GM18502 (cell line): Measurements from ENCODE around the gene CRISP2.
"Not testable (repeated sequence)": the region's sequence is repeated elsewhere in the genome, so short reads cannot be mapped to it uniquely, and the experiment has no call there.

Experiments
- ATAC-seq: cut with Tn5 transposase; IDR thresholded peaks from one replicate; pipeline ENCODE4 v1.9.1; 2021; ENCODE audit warnings: mild to moderate bottlenecking; ENCODE audit not compliant: unreplicated experiment, poor library complexity

CRISP2 gene, protein sequence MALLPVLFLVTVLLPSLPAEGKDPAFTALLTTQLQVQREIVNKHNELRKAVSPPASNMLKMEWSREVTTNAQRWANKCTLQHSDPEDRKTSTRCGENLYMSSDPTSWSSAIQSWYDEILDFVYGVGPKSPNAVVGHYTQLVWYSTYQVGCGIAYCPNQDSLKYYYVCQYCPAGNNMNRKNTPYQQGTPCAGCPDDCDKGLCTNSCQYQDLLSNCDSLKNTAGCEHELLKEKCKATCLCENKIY

DNA sequence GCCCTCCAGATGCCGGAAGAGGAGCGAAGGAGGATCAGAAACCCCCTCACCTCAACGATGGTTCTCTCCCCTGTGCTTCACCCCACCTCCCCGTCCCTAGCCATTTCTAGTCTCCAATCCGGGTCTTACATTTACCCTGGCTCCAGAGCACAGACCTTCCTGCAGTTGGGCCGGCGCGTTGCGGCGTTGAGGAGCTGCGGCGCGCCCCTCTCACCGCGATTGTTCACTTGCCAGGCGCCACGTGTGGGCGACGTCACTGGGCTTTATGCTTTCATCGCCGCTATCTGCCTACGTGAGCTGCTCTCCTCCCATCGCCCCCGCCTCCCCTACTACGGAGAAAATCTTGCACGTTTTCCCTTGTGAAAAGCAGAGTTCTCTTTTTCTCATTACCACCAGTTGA is at the start of gene CRISP2:
Gene CRISP2, minus strand, starts transcription at position 198 of the 400 bp plus-strand sequence. CDS start 4,347 bp downstream, outside the sequence.
- ATAC-seq = no peak

DNA sequence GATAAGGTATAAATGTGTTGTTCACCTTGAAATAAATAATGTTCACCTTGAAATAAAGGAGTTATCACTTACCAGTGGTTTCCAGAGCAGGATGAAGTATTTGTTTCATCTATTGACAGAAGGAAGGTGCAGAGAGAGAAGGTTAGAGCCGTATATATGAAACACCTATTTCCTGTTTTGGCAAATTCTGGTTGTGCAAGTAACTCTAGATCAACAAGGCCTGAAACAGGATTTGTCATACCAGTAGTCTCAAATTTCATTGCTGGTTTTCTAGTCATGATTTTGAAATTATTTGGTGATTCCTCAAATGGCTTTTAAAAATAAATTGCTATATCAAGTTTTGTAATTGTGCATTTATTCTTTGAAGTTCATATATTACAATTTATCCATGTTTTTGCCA is 30.9 kb upstream of the CRISP2 start, which contains the start of gene CRISP3:
Gene CRISP3, minus strand, starts transcription at position 130 of the 400 bp plus-strand sequence. Its CDS starts 21 bp downstream, at position 109.
- ATAC-seq = no peak

DNA sequence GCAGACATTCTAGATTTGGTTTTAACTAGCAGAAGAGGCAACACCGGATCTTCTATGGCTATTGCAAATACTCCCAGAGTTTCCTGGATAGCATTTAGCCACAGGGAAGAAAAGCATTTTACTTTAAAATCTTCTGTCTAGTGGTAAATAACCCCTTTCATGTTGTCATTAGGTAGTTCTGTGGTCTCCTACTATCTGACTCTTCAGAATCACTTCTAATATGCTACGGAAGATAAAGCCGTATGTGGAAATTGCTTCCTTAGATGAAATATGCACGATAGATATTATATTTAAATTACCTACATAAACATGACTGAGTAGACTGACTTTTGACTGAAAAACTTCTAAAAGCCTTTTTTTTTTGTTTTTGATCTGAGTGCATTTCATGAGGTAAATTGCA is 30.1 kb upstream of the CRISP2 start:
- ATAC-seq = no peak

DNA sequence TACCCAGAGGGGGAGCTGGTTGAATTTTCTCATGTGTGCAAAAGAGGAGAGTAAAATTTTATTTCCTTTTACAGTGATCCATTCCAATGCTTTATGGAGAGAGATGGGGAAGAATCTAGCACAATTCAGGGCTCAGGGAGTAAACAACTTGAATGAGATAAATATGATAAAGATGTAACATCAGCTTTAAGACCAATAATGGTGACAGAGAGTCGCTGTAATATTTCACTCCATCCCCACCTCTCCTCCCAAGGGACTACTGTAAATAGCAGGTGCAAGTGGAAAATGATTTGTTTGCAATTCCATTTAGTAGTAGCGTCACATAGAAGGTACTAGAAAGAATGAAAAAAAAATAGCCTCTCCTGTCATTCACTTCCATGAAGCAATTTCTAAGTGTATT is 26.1 kb upstream of the CRISP2 start:
- no peak for ATAC-seq

DNA sequence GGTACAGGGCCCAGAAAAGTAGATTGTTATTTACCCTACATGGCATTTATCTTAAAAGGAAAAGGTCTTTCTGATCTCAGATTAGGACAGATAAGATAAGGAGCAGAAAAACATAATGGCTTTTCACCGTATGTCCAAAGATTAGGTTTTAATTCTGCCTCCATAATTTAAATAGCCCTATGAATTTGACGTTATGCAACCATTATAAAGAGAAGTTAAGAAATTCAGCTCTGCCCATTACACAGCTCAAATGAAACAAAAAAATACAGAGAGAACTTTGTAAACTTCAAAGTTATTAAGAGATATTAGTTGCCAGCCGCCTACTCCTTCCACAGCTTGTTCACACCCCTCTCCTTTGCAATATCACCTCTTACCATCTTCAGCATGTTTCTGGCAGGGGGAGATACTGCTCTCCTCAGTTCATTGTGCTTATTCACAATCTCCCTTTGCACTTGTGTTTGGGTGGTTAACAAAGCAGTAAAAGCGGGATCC is 22.7 kb upstream of the CRISP2 start:
- no peak for ATAC-seq

DNA sequence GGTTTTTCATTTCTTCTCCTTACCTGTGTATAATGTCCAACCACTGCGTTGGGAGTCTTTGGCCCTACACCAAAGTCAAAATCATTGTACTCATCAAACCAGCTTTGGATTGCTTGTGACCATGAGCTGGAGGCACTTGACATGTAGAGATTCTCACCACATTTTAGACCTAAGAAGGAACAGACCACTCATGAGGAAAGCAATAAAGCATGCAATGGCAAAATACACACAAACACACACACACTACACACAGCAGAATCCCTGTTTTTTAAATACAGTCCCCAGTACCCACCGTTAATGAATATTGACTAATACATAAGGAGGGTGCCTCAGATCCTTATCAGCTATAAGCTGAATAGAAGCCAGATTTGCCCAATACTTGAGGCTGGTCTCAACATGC is 20.3 kb upstream of the CRISP2 start:
- no peak for ATAC-seq

DNA sequence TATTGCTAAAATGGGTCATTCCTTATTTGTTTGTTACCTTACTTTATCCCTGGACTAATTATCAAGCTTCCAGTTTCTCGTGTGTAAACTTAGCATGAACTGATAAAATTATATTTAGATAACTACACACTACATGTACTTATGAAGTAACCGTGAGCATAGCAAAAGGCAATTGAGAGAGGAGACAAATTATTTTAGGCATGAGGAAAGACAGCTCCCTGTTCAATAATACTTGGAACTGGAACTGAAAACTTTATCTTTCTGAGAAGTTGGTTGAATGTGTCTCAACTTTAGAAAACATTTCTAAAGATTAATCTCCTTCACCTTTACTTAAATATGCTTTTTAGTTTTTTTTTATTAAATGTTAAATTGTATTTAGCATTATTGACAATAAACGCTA is 19.4 kb upstream of the CRISP2 start:
- ATAC-seq = no peak

DNA sequence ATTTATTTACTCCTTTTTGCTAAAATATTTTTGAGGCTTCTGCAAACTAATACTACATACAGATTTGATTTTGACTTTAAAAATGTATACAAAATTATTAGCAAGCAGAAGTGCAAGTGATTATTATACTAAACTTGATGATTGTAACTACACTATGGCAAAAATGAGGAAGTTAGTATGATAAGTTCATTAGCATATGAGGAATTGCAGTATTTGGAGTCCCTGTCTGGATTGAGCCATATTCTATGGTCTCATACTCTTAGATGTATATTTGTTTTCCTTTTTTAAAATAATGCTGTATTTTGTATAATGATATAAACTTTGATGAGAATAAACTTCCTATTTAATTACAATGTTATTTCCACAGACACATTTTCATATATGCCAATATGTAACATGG is 16.9 kb upstream of the CRISP2 start:
- no peak for ATAC-seq

DNA sequence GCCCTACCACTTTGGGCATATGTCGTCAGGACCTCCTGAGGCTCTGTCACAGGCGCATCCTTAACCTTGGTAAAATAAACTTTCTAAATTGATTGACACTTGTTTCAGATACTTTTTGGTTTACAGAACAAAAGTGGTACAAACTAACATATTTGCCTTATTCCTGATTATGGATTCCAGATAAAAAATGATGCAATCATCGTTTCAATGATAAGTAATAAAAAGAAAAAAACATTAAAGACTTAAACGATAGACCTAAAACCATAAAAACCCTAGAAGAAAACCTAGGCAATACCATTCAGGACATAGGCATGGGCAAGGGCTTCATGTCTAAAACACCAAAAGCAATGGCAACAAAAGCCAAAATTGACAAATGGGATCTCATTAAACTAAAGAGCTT is 10.6 kb upstream of the CRISP2 start:
- ATAC-seq = not testable (repeated sequence)

DNA sequence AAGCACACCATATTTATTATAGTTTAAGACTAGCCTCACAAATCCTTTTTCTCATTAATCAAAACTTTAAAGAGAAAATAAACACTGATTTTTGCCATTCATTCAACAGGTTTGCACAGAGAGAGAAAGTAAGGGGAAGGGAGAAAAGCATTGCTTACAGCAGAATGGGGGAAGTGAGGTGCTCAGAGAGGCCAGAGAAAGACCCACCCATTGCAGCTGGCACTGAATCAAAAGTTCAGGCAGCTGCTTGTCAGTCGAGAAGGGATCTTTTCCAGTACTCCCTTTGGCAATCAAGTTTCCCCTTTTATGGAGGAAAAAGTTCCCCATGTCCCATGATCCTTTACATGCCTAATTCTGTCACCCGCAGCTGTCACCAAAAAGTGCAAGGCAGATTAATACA is 8.0 kb upstream of the CRISP2 start:
- no peak for ATAC-seq

DNA sequence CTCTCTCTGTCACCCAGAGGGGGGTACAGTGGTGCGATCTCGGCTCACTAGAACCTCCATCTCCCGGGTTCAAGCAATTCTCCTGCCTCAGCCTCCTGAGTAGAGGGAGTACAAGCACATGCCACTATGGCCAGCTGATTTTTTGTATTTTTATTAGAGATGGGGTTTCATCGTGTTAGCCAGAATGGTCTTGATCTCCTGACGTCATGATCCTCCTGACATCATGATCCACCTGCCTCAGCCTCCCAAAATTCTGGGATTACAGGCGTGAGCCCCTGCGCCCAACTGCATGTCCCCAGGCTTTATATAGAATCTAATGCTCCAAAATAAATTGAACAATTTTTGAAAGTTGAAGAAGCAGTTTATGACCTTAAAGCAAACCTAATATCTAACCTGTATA is 7.0 kb upstream of the CRISP2 start:
- no peak for ATAC-seq

DNA sequence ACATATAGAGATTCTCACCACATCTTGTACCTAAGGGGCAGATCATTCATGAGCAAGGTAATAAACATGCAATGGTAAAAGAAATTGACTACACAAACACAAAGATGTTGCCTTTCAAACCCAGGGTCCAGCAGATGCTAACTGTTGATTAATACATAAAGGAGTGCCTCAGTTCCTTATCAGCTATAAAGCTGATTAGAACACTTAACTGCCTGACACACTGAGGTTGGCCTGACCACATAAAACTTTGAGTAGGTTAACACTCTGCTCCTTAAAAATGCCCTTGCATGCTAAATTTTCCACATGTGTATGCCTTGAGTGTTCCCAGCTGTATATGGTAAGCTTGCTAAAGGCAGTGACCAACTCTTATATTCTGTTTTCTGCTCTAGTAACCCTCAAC is 14.9 kb downstream of the CRISP2 start:
- no peak for ATAC-seq

DNA sequence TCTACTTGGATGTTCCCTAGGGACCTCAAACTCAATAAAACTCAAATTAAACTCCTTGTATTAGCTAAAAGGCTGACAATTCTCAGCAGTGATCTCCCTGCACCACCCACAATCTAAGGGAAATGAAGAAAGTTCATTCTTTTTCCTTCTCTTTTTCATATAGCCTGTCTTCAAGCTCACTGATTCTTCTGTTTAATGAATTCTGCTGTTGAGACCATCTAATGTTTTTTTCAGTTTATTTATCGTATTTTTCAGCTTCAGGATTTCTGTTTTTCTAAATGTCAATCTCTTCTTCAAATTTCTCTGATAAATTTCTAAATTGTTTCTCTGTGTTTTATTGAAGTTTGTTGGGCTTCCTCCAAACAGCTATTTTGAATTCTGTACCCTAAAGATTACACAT is 19.8 kb downstream of the CRISP2 start:
- ATAC-seq = no peak

DNA sequence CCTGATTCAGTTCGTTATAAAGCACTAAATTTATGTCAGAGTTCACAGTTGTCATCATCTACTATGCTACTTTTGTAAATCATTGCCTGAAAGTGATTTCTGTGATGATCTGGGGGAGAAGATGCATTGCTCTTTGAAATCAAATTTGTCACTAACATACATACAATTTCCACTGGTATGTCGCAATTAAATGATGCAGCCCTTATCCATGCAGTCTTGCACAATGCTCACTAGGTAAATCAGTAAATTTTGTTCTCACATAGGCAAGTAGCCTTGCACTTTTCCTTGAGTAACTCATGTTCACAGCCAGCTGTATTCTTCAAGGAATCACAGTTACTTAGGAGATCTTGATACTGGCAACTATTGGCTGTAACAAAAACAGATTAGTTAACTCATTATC is 20.8 kb downstream of the CRISP2 start:
- ATAC-seq = no peak

DNA sequence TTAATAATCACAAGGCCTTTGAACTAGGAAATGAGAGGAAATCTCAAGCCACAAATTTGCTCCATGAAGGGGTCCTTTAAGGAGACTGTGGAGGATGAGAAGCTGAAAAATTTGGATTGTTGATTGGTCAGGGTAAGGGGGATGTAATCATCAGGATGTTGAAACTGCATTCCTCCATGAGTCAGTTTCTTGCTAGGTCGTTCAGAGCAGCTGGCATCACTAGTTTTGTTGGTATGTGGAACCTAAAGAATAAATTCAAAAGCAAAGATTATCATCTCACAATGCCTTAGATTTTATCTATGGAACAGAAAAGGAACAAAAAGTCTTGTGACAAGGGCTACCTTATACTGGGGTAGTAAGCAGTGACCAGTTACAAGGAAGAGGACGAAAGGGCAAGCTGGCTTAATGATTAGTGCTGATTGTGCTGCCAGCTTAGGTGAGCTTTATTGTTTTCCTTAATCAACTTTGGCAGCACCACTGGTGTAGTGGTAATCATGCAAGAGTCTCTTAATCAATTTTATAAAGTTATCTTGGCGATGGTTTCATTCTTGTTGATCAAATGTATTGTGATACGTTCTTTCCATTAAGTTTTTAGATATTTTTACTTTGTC is 36.6 kb downstream of the CRISP2 start:
- ATAC-seq = no peak

DNA sequence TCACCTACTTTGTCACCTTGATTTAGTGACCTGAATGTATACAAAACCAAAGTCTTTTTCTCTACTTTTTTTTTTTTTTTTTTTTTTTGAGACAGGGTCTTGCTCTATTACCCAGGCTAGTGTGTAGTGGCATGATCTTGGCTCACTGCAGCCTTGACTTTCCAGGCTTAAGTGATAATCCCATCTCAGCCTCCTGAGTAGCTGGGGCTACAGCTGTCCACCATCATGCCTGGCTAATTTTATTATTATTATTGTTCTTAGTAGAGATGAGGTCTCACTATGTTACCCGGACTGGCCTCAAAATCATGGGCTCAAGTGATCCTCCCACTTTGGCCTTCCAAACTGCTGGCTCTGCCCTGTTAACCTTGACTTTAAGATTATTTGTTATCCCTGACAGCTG is 37.5 kb downstream of the CRISP2 start:
- ATAC-seq = no peak

DNA sequence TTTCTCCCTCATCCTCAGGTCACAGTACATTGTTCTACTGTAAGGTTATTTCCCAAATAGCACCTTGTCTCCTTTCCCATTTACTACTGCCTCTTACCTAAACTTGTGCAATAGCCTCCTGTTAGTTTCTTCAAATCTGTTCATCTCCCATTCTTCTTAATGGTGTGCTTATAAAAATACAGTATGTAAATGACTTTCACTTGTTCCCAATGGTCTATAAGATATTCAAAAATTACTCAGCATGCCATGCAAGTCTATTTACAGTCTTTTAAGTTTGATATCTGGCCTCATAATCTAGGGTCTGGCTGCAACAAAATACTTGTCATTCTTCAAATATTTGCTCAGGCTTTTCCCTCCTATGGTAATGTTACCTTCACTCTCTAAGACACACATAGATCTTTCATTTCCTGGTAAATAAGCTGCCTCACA is 45.2 kb downstream of the CRISP2 start:
- ATAC-seq = no peak

DNA sequence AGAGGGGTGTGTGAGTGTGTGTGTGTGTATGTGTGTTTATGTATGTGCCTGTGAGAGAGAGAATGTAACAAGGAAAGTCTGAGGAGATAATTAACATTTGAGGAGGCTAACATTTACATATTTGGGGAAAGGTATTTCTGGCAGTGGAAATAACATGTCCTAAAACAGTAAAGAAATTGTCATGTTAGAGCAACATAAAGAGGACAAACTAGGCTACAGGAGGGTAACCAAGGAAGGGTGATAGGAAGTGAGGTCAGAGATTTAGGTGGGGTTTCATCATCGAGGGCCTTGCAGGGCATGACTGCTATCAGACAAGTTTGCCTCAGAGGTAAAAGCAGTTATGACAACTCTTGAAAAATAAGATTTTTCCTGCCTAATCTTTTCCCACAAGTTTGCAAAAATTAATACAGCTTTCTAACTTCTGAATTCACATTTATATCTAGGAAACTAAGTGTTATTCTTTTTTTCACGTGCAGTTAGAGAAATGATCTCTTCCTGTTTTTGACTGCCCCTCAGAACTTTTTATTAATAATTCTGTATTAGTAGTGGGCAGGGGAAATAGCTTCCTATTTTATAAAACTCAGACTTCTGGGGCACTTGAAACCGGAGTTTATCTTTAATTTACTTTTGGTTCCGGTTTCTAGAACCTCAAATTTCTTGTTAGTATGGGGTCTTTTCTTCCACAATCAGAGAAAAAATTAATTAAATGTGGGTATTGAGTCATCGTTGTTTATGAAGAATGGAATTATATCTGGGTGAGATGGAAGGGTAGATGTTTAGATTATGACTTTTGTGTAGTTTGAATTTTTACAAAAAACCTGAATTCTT is 46.2 kb downstream of the CRISP2 start:
- ATAC-seq = no peak

DNA sequence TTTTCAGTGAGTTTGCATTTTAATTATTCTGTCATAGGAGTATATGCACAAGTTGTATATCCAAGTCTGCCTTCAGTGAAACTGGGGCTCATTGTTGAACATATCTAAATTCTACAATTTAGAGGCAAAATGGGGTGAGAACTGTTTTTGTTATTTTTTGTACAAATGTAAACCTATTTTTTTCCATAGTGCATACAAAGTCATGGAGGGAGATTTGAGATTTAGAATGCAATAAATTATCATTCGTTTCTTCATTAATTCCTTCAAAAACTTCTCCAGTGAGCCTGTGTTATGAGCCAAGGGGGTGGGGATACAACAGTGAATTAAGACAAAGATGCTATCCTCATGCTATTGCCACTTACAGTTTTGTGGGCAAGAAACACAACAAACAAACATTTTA is 46.9 kb downstream of the CRISP2 start:
- no peak for ATAC-seq

DNA sequence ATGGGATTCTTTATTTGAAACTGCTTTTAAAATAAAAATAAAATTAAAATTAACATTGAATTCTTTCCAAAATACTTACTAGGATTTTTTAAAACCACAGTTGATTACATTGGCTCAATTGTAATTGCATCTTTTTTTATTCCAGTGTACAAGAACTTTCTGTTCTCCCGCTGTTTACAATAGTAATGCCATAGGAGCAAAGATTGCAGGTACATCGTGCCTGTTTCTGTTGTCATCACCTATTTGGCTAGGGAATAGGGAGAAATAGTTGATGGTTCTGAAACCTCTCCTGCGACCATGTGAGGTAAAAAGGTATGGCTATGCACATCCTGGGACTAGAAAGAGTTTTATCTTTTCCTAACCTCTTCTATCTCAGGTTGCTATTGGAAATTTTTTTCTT is 48.5 kb downstream of the CRISP2 start:
- ATAC-seq = no peak

DNA sequence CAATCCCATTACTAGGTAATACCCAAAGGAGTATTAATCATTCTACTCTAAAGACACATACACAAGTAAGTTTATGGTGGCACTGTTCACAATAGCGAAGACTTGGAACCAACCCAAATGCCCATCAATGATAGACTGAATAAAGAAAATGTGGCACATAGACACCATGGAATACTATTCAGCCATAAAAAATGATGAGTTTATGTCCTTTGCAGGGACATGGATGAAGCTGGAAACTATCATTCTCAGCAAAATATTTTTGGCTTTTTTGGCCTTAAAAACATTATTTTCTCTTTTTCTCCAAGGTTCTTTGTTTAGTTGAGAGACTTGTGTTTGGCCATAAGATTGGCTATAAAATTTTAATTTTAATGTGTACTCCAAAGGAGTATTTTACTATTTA is 49.3 kb downstream of the CRISP2 start:
- not testable (repeated sequence) for ATAC-seq
